Spleen (tissue), 7 donors: ENCODE data around the gene SOX8.

Source experiments
- CTCF ChIP-seq, 11 experiments: fragments of 200-600 bp in 7 of 11; fragments of 450-650 bp in 4 of 11; sonication (generic) in 4 of 11; IDR thresholded peaks in 8 of 11; conservative IDR thresholded peaks in 3 of 11; 1 replicate in 7 of 11; 2 replicates in 4 of 11; pipeline versions ENCODE4 v1.4.0 to v1.8.0; 2016 to 2021; ENCODE audit warnings: antibody characterized with exemption in 11 of 11, inconsistent platforms in 4 of 11, mild to moderate bottlenecking in 1 of 11
- POLR2AphosphoS5 ChIP-seq, 3 donors: sonication (generic); formaldehyde crosslinking; IDR thresholded peaks; one replicate each; pipeline ENCODE4 v1.5.1; 2017; ENCODE audit warnings: antibody characterized with exemption in 3 of 3
- donor health status: DM: no; HTN: no; CAD: no; lungs with moderate emphysema.
- donor health status: DM: no; HTN: no; CAD: no.
- donor health status: DM: no; HTN: no; CAD: no.

GRCh38 chr16:943971-944370 is 37.6 kb upstream of the SOX8 start:
- TF ChIP-seq POLR2AphosphoS5 (IDR thresholded peaks at IDR 0.05) (no peak), CTCF (IDR thresholded peaks at IDR 0.05 in 8 of 11, conservative IDR thresholded peaks at IDR 0.05 in 3 of 11) (no peak)
